Measurements from ENCODE around the gene RPS6KA2.

The RPS6KA2 gene

GRCh38 chr6:166446567-166447065, 180.4 kb downstream of the RPS6KA2 start:
- DNase-seq (ENCODE audit: low read depth): no peak

GRCh38 chr6:166446146-166446545, 180.9 kb downstream of the RPS6KA2 start:
- DNase-seq (ENCODE audit: low read depth): no peak

- DNase-seq (ENCODE audit: low read depth): no peak
These were observed 182.6 kb downstream of the RPS6KA2 start for GRCh38 chr6:166444446-166444845.

GRCh38 chr6:166443166-166443565, 183.9 kb downstream of the RPS6KA2 start:
- no peak for DNase-seq (ENCODE audit: low read depth)

GRCh38 chr6:166442131-166442685, 184.8 kb downstream of the RPS6KA2 start:
- no peak for DNase-seq (ENCODE audit: low read depth)

- no peak for DNase-seq (ENCODE audit: low read depth)
These were observed 185.5 kb downstream of the RPS6KA2 start for GRCh38 chr6:166441325-166442078.

- DNase-seq (ENCODE audit: low read depth): no peak
These were observed 186.3 kb downstream of the RPS6KA2 start for GRCh38 chr6:166440729-166441128.

- DNase-seq (ENCODE audit: low read depth): no peak
These were observed 186.9 kb downstream of the RPS6KA2 start for GRCh38 chr6:166440106-166440505.

GRCh38 chr6:166439366-166440091, 187.5 kb downstream of the RPS6KA2 start:
- no peak for DNase-seq (ENCODE audit: low read depth)

- no peak for DNase-seq (ENCODE audit: low read depth)
These were observed 188.7 kb downstream of the RPS6KA2 start for GRCh38 chr6:166438211-166438861.

- no peak for DNase-seq (ENCODE audit: low read depth)
These were observed 189.4 kb downstream of the RPS6KA2 start for GRCh38 chr6:166437661-166438060.

- no peak for DNase-seq (ENCODE audit: low read depth)
These were observed 190.6 kb downstream of the RPS6KA2 start for GRCh38 chr6:166436195-166437139.

- no peak for DNase-seq (ENCODE audit: low read depth)
These were observed 191.5 kb downstream of the RPS6KA2 start for GRCh38 chr6:166435574-166435973.

- DNase-seq (ENCODE audit: low read depth): no peak
These were observed 192.7 kb downstream of the RPS6KA2 start for GRCh38 chr6:166434336-166434735.

GRCh38 chr6:166433096-166433495, 194.0 kb downstream of the RPS6KA2 start:
- no peak for DNase-seq (ENCODE audit: low read depth)

GRCh38 chr6:166430269-166430668, 196.8 kb downstream of the RPS6KA2 start:
- no peak for DNase-seq (ENCODE audit: low read depth)

GRCh38 chr6:166424431-166424830, 202.6 kb downstream of the RPS6KA2 start:
- DNase-seq (ENCODE audit: low read depth): no peak

GRCh38 chr6:166423781-166424180, 203.3 kb downstream of the RPS6KA2 start:
- DNase-seq (ENCODE audit: low read depth): no peak

- DNase-seq (ENCODE audit: low read depth): no peak
These were observed 203.9 kb downstream of the RPS6KA2 start for GRCh38 chr6:166423051-166423745.

GRCh38 chr6:166422201-166422940, 204.7 kb downstream of the RPS6KA2 start:
- DNase-seq (ENCODE audit: low read depth): no peak

Measured in activated T-cell treated with anti-CD3 and anti-CD28 coated beads for 48 hours (primary cell).